Mesodermal cell (in vitro differentiated cells): ENCODE data around the gene DGCR2.

Experiments
- H3K27ac ChIP-seq: 2 replicates; pipeline ENCODE4 v1.7.0; 2013; ENCODE audit warnings: mild to moderate bottlenecking, low read depth, low read length, moderate library complexity; ENCODE audit not compliant: severe bottlenecking
- H3K36me3 ChIP-seq: 2 replicates; pipeline ENCODE4 v1.7.1; 2013; ENCODE audit warnings: mild to moderate bottlenecking, low read length, moderate library complexity; ENCODE audit not compliant: control insufficient read depth, insufficient read depth
- H3K4me1 ChIP-seq: one replicate; pipeline ENCODE4 v1.7.1; 2013; ENCODE audit warnings: mild to moderate bottlenecking, low read length; ENCODE audit not compliant: insufficient read depth, control insufficient read depth, poor library complexity, severe bottlenecking
- H3K4me3 ChIP-seq: 2 replicates; pipeline ENCODE4 v1.7.0; 2013; ENCODE audit warnings: low read length, control low read depth, mild to moderate bottlenecking; ENCODE audit not compliant: insufficient read depth, poor library complexity, severe bottlenecking; ENCODE audit errors: extremely low read depth
- H3K9me3 ChIP-seq: 2 replicates; pipeline ENCODE4 v1.7.1; 2013; ENCODE audit warnings: mild to moderate bottlenecking, low read length, moderate library complexity; ENCODE audit not compliant: control insufficient read depth
- WGBS, 2 experiments: methylation state at CpG; one replicate each; pipeline ENCODE4 v1.1.5; 2013; ENCODE audit warnings: missing lambda C conversion rate in 2 of 2; ENCODE audit not compliant: insufficient coverage in 2 of 2; 5-methylcytosine and 5-hydroxymethylcytosine counted together

DGCR2 gene

GRCh38 chr22:19126309-19127273 lies 4.4 kb upstream of the DGCR2 start:
- 89 to 92% methylated on average over 13 to 14 of the region's 19 CpGs for WGBS, 2 experiments
- H3K9me3 ChIP-seq: no peaks in the 10 kb centered on the region
- H3K4me1 ChIP-seq: no peaks in the 10 kb centered on the region
- no peak overlapping the region for H3K27ac ChIP-seq
- no peaks in the 10 kb centered on the region for H3K36me3 ChIP-seq
- no peak overlapping the region for H3K4me3 ChIP-seq

GRCh38 chr22:19125474-19126308 lies 3.5 kb upstream of the DGCR2 start:
- H3K27ac ChIP-seq: no peak overlapping the region
- peaks cover 3% of the 10 kb centered on the region for H3K4me1 ChIP-seq
- WGBS, 2 experiments: 89 to 93% methylated on average over 19 to 20 of the region's 21 CpGs
- H3K36me3 ChIP-seq: no peaks in the 10 kb centered on the region
- no peak overlapping the region for H3K4me3 ChIP-seq
- no peaks in the 10 kb centered on the region for H3K9me3 ChIP-seq

GRCh38 chr22:19125011-19125410 lies 2.8 kb upstream of the DGCR2 start:
- H3K27ac ChIP-seq: no peak overlapping the region
- 95 to 97% methylated on average over 11 of the region's 11 CpGs for WGBS, 2 experiments

GRCh38 chr22:19124377-19124776 lies 2.2 kb upstream of the DGCR2 start:
- WGBS, 2 experiments: 77 to 80% methylated on average over 3 to 4 of the region's 4 CpGs
- Histone ChIP-seq H3K9me3 (no peaks in the 10 kb centered on the region), H3K4me3 (no peak overlapping the region), H3K36me3 (no peaks in the 10 kb centered on the region), H3K4me1 (peaks cover 9% of the 10 kb centered on the region), H3K27ac (no peak overlapping the region)

More at GRCh38 chr22:19125011-19125410, 2.8 kb upstream of the DGCR2 start:
- Histone ChIP-seq H3K4me3 (no peak overlapping the region), H3K36me3 (no peaks in the 10 kb centered on the region), H3K4me1 (peaks cover 9% of the 10 kb centered on the region), H3K9me3 (no peaks in the 10 kb centered on the region)

- 75 to 100% methylated on average over 1 to 3 of the region's 4 CpGs for WGBS, 2 experiments
- H3K4me3 ChIP-seq: no peak overlapping the region
Observed at GRCh38 chr22:19123936-19124335, 1.7 kb upstream of the DGCR2 start.

GRCh38 chr22:19122752-19123492 lies 710 bp upstream of the DGCR2 start:
- Histone ChIP-seq H3K36me3 (peaks cover 12% of the 10 kb centered on the region), H3K9me3 (no peaks in the 10 kb centered on the region), H3K4me1 (peaks cover 9% of the 10 kb centered on the region), H3K27ac (peak overlapping the region; percentile 24), H3K4me3 (peak overlapping the region; percentile 76)
- WGBS, 2 experiments: 19 to 21% methylated on average over 26 of the region's 27 CpGs

More at GRCh38 chr22:19123936-19124335, 1.7 kb upstream of the DGCR2 start:
- peaks cover 9% of the 10 kb centered on the region for H3K4me1 ChIP-seq
- no peak overlapping the region for H3K27ac ChIP-seq
- H3K36me3 ChIP-seq: peaks cover 2% of the 10 kb centered on the region
- no peaks in the 10 kb centered on the region for H3K9me3 ChIP-seq

- Histone ChIP-seq H3K36me3 (peaks cover 12% of the 10 kb centered on the region), H3K27ac (peak overlapping the region; percentile 77), H3K9me3 (no peaks in the 10 kb centered on the region), H3K4me1 (peaks cover 9% of the 10 kb centered on the region), H3K4me3 (peak overlapping the region; percentile 76)
- WGBS, 2 experiments: 0 to 1% methylated on average over 32 to 37 of the region's 47 CpGs
Observed at GRCh38 chr22:19121631-19122142, 525 bp downstream of the DGCR2 start.

GRCh38 chr22:19120829-19121630 lies 1.2 kb downstream of the DGCR2 start:
- Histone ChIP-seq H3K27ac (no peak overlapping the region), H3K4me1 (peaks cover 9% of the 10 kb centered on the region), H3K36me3 (peaks cover 17% of the 10 kb centered on the region), H3K4me3 (peak overlapping the region; percentile 76), H3K9me3 (no peaks in the 10 kb centered on the region)
- WGBS, 2 experiments: 11 to 19% methylated on average over 14 to 16 of the region's 23 CpGs

GRCh38 chr22:19119949-19120348 lies 2.3 kb downstream of the DGCR2 start:
- peaks cover 9% of the 10 kb centered on the region for H3K4me1 ChIP-seq
- no peak overlapping the region for H3K27ac ChIP-seq
- no peaks in the 10 kb centered on the region for H3K9me3 ChIP-seq
- no peak overlapping the region for H3K4me3 ChIP-seq
- WGBS, 2 experiments: 94 to 100% methylated on average over 5 of the region's 8 CpGs
- H3K36me3 ChIP-seq: peaks cover 27% of the 10 kb centered on the region
